Measurements from ENCODE around the gene FANCC.

Gene FANCC

DNA sequence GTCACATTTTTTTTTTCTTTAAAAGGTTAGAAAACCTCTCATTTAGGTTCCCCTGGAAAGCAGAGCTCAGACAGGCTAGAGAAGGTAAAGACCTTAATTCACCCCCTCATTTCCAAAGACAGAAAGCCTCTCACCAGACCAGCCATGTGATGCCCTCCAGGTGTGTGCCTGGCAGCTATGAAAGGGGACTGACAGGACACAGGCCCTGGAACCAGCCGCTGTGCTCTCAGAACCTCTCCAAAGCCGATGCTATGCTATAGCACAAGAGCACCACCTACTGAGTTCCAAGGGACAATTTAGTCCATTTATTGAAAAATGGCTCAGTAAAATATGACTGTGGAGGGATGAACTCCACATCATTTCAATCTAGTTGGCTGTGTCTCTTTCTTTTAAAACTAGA, 48.8 kb downstream of the FANCC start:
- in situ Hi-C loops (cut with MboI; ENCODE audit: low sequenced_read_pairs, unreplicated experiment), result no loop called here
- TF ChIP-seq, protein P1, sequence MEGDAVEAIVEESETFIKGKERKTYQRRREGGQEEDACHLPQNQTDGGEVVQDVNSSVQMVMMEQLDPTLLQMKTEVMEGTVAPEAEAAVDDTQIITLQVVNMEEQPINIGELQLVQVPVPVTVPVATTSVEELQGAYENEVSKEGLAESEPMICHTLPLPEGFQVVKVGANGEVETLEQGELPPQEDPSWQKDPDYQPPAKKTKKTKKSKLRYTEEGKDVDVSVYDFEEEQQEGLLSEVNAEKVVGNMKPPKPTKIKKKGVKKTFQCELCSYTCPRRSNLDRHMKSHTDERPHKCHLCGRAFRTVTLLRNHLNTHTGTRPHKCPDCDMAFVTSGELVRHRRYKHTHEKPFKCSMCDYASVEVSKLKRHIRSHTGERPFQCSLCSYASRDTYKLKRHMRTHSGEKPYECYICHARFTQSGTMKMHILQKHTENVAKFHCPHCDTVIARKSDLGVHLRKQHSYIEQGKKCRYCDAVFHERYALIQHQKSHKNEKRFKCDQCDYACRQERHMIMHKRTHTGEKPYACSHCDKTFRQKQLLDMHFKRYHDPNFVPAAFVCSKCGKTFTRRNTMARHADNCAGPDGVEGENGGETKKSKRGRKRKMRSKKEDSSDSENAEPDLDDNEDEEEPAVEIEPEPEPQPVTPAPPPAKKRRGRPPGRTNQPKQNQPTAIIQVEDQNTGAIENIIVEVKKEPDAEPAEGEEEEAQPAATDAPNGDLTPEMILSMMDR (IDR thresholded peaks at IDR 0.05; ENCODE audit: borderline replicate concordance, control extremely low read depth, extremely low read depth, insufficient read depth, missing control alignments), result no peak
- DNase-seq (ENCODE audit: low spot score), result peak; percentile 31

- in situ Hi-C loops (cut with MboI; ENCODE audit: low sequenced_read_pairs, unreplicated experiment), result no loop called here
- TF ChIP-seq, protein P1 (IDR thresholded peaks at IDR 0.05; ENCODE audit: borderline replicate concordance, control extremely low read depth, extremely low read depth, insufficient read depth, missing control alignments), result no peak
- peak; percentile 48 for DNase-seq (ENCODE audit: low spot score)
Observed at GRCh38 chr9:95266649-95267048, 50.9 kb downstream of the FANCC start.

DNA sequence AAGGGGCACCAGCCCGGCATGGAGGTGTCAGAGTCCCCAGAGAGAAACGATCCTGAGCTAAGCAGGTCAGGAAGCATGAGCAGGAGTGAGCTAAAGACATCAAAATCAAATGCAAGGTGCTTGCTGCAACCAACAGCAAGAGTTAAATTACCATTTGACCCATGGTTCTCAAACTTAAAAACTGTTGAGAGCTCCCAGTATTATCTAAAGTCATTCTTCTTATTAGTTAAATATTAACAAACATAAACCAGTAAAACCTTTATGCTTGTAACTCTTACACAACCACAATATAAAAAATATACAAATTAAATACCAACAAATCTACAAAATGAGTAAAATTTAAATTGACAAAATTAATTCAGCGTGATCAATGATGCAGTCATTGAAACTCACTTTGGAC, 51.5 kb downstream of the FANCC start:
- TF ChIP-seq, protein P1 (IDR thresholded peaks at IDR 0.05; ENCODE audit: borderline replicate concordance, control extremely low read depth, extremely low read depth, insufficient read depth, missing control alignments), result no peak
- in situ Hi-C loops (cut with MboI; ENCODE audit: low sequenced_read_pairs, unreplicated experiment), result no loop called here
- no peak for DNase-seq (ENCODE audit: low spot score)

GRCh38 chr9:95264954-95265615, 52.4 kb downstream of the FANCC start:
- in situ Hi-C loops (cut with MboI; ENCODE audit: low sequenced_read_pairs, unreplicated experiment), result no loop called here
- DNase-seq (ENCODE audit: low spot score), result no peak
- TF ChIP-seq, protein P1 (IDR thresholded peaks at IDR 0.05; ENCODE audit: borderline replicate concordance, control extremely low read depth, extremely low read depth, insufficient read depth, missing control alignments), result no peak

DNA sequence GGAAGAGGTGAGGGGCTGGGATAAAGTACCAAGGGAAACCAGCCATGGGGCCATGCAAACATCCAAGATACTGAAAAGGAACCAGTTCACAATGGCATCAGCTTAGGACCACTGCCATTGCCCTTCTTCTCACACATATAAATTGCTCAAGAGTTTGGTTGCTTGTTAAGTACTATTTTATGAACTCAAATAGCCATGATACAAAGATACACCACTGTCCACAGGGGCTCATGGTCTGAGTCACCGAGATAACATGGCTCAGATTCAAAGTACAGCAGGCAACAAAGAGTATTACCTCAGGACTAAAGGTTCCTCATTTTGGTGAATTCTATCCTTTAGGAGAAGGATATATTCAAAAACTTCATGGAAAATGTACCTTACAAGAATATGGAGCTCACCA, 55.6 kb downstream of the FANCC start:
- no peak for DNase-seq (ENCODE audit: low spot score)
- in situ Hi-C loops (cut with MboI; ENCODE audit: low sequenced_read_pairs, unreplicated experiment), result no loop called here

GRCh38 chr9:95250462-95251221, 66.9 kb downstream of the FANCC start:
- DNase-seq (ENCODE audit: low spot score), result no peak
- in situ Hi-C loops (cut with MboI; ENCODE audit: low sequenced_read_pairs, unreplicated experiment), result no loop called here
- TF ChIP-seq, protein P1 (IDR thresholded peaks at IDR 0.05; ENCODE audit: borderline replicate concordance, control extremely low read depth, extremely low read depth, insufficient read depth, missing control alignments), result no peak

More for the DNA sequence above, 55.6 kb downstream of the FANCC start:
- TF ChIP-seq, protein P1 (IDR thresholded peaks at IDR 0.05; ENCODE audit: borderline replicate concordance, control extremely low read depth, extremely low read depth, insufficient read depth, missing control alignments), result no peak
